ENCODE results near the gene PBX3.

Gene PBX3

DNA sequence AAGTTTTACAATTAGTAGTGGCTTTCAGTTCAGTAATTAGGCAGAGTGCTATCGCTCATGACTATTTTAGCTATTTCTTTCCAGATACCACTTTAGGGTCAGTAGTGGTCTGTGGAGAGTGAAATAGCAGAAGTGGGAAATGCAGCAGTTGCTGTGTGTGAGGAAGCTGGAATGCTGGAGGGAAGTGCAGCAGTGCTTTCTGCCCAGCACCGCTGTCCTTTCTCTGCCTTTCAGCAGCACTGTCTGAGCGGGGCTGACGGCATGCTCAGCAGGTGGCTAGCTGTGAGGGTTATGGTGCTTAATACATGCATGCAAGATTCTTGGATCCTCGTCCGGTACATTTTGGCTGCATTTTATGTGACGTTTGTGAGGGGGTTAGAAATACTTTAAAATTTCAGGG, 213.9 kb downstream of the PBX3 start:
- Histone ChIP-seq H3K9ac (ENCODE audit: low read depth, low read length) (no peak overlapping the region), H3K4me3 (ENCODE audit: low read depth, low read length) (no peak overlapping the region), H3K27me3 (ENCODE audit: control insufficient read depth, insufficient read depth, low read length) (no peaks in the 10 kb centered on the region), H3K36me3 (ENCODE audit: control insufficient read depth, insufficient read depth, low read length) (peaks cover 49% of the 10 kb centered on the region), H3K27ac (ENCODE audit: low read depth, low read length) (no peak overlapping the region), H3K4me1 (ENCODE audit: control insufficient read depth, insufficient read depth, low read length) (peaks cover 11% of the 10 kb centered on the region; the same call in 1 of the 2 replicates), H3K9me3 (ENCODE audit: control insufficient read depth, insufficient read depth, low read length) (no peaks in the 10 kb centered on the region)

DNA sequence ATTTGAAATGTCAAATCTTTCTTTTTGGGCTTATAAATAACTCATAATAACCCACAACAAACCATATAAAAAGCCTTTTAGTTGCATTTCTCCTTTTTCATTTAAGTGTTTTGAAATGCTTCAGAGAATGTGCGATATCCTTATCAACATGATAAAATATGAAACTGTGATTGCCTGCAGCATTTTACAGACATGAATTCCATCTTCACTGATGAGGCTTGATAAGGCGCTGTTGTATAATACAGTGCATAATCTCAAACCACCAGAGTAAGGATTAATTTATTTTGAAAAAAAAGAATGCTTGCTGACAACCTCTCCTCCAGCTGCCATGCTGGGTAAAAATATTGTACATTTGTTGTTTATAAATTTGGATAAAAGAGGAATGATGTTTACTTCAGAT, 216.8 kb downstream of the PBX3 start:
- H3K27ac ChIP-seq (ENCODE audit: low read depth, low read length): no peak overlapping the region
- peaks cover 66% of the 10 kb centered on the region for H3K36me3 ChIP-seq (ENCODE audit: control insufficient read depth, insufficient read depth, low read length)
- no peak overlapping the region for H3K4me3 ChIP-seq (ENCODE audit: low read depth, low read length)
- no peaks in the 10 kb centered on the region for H3K9me3 ChIP-seq (ENCODE audit: control insufficient read depth, insufficient read depth, low read length)
- H3K27me3 ChIP-seq (ENCODE audit: control insufficient read depth, insufficient read depth, low read length): no peaks in the 10 kb centered on the region
- H3K4me1 ChIP-seq (ENCODE audit: control insufficient read depth, insufficient read depth, low read length): no peaks in the 10 kb centered on the region
- H3K9ac ChIP-seq (ENCODE audit: low read depth, low read length): no peak overlapping the region

DNA sequence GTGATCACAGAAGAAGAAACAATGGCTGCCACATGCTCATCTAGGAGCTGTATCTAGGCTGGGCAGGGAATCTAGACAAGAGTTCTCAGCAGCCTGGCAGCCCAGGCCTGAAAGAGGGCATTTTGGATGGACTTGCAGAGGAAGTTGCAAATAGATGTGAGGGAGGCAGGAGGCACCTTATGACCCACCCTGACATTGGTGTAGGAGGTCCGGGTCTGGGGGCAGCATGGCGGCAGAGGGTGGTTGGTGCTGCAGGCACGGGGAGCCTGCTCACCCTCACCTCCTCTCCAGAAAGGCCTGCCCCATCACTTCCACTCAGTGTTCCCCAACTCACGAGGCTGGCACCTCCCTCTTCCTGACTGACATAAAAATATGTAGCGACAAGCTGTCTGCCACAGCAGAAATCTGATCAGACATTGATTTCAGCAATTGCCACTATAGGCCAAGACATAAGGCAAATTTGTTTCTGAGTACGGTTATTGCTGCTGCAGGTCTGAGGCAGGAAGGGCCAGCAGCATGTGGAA, 217.6 kb downstream of the PBX3 start:
- no peaks in the 10 kb centered on the region for H3K9me3 ChIP-seq (ENCODE audit: control insufficient read depth, insufficient read depth, low read length)
- no peak overlapping the region for H3K27ac ChIP-seq (ENCODE audit: low read depth, low read length)
- H3K4me3 ChIP-seq (ENCODE audit: low read depth, low read length): no peak overlapping the region
- no peaks in the 10 kb centered on the region for H3K27me3 ChIP-seq (ENCODE audit: control insufficient read depth, insufficient read depth, low read length)
- no peaks in the 10 kb centered on the region for H3K4me1 ChIP-seq (ENCODE audit: control insufficient read depth, insufficient read depth, low read length)
- H3K36me3 ChIP-seq (ENCODE audit: control insufficient read depth, insufficient read depth, low read length): peaks cover 66% of the 10 kb centered on the region
- H3K9ac ChIP-seq (ENCODE audit: low read depth, low read length): no peak overlapping the region

- Histone ChIP-seq H3K36me3 (ENCODE audit: control insufficient read depth, insufficient read depth, low read length) (peaks cover 66% of the 10 kb centered on the region), H3K27ac (ENCODE audit: low read depth, low read length) (no peak overlapping the region), H3K9me3 (ENCODE audit: control insufficient read depth, insufficient read depth, low read length) (no peaks in the 10 kb centered on the region), H3K27me3 (ENCODE audit: control insufficient read depth, insufficient read depth, low read length) (no peaks in the 10 kb centered on the region), H3K4me3 (ENCODE audit: low read depth, low read length) (no peak overlapping the region), H3K9ac (ENCODE audit: low read depth, low read length) (no peak overlapping the region), H3K4me1 (ENCODE audit: control insufficient read depth, insufficient read depth, low read length) (no peaks in the 10 kb centered on the region)
These were observed 218.3 kb downstream of the PBX3 start for GRCh38 chr9:125965477-125965876.

DNA sequence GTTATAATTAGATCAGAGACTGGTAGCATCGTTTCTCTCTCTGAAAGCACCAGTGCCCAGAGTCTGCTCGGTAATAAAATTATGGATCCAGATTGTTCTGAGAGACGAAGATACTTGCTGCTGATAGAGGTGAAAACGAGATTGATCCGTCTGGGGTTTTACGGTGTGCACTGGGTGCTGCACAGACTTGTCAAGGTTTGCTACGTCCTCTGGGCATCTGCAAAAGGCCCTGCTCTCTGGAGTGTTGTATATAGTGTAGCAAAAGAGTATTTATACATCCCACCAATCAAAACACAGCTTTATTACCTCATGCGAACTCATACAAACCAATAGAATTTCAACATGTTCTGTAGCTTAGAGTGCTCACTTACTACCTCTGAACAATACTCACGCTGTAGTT, 219.3 kb downstream of the PBX3 start:
- Histone ChIP-seq H3K9me3 (ENCODE audit: control insufficient read depth, insufficient read depth, low read length) (no peaks in the 10 kb centered on the region), H3K9ac (ENCODE audit: low read depth, low read length) (no peak overlapping the region), H3K4me3 (ENCODE audit: low read depth, low read length) (no peak overlapping the region), H3K4me1 (ENCODE audit: control insufficient read depth, insufficient read depth, low read length) (no peaks in the 10 kb centered on the region), H3K27ac (ENCODE audit: low read depth, low read length) (no peak overlapping the region), H3K27me3 (ENCODE audit: control insufficient read depth, insufficient read depth, low read length) (no peaks in the 10 kb centered on the region), H3K36me3 (ENCODE audit: control insufficient read depth, insufficient read depth, low read length) (peaks cover 58% of the 10 kb centered on the region)

GRCh38 chr9:125966959-125967711, 220.0 kb downstream of the PBX3 start:
- H3K4me3 ChIP-seq (ENCODE audit: low read depth, low read length): no peak overlapping the region
- H3K27ac ChIP-seq (ENCODE audit: low read depth, low read length): no peak overlapping the region
- no peak overlapping the region for H3K9ac ChIP-seq (ENCODE audit: low read depth, low read length)
- peaks cover 54% of the 10 kb centered on the region for H3K36me3 ChIP-seq (ENCODE audit: control insufficient read depth, insufficient read depth, low read length)
- no peaks in the 10 kb centered on the region for H3K9me3 ChIP-seq (ENCODE audit: control insufficient read depth, insufficient read depth, low read length)
- no peaks in the 10 kb centered on the region for H3K4me1 ChIP-seq (ENCODE audit: control insufficient read depth, insufficient read depth, low read length)
- H3K27me3 ChIP-seq (ENCODE audit: control insufficient read depth, insufficient read depth, low read length): no peaks in the 10 kb centered on the region

DNA sequence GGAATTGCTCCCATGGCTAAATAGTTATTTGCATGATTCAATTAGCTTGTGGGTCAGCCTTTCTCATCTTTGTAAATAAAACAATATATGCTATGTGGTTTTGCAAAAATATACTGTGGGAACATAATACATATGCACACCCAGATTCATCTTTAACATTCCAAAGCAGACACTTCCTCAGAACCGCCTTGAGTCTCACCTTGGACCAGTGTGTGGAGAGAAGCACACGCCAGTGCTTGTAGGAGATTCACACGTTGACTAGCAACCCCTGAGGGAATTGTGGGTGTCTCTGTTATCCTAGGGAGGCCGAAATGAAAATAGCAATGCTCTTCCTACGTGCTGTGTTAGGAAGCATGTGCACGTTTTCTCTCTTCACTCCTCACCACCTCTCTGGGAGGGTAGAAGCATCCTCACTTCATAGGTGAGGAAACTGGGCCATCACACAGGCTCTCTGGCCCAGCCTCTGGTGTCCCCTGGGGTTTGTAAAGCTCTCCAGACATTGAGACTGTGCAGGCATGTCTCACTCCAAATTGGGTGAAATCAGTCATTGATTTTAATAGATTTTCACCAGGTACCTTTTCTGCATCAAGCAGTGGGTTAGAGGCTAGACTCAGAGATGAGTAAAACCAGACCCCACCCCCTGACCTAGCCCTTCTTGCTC, 221.7 kb downstream of the PBX3 start:
- no peak overlapping the region for H3K9ac ChIP-seq (ENCODE audit: low read depth, low read length)
- H3K9me3 ChIP-seq (ENCODE audit: control insufficient read depth, insufficient read depth, low read length): no peaks in the 10 kb centered on the region
- H3K27ac ChIP-seq (ENCODE audit: low read depth, low read length): no peak overlapping the region
- H3K36me3 ChIP-seq (ENCODE audit: control insufficient read depth, insufficient read depth, low read length): peaks cover 37% of the 10 kb centered on the region
- H3K4me3 ChIP-seq (ENCODE audit: low read depth, low read length): no peak overlapping the region
- no peaks in the 10 kb centered on the region for H3K27me3 ChIP-seq (ENCODE audit: control insufficient read depth, insufficient read depth, low read length)
- no peaks in the 10 kb centered on the region for H3K4me1 ChIP-seq (ENCODE audit: control insufficient read depth, insufficient read depth, low read length)

DNA sequence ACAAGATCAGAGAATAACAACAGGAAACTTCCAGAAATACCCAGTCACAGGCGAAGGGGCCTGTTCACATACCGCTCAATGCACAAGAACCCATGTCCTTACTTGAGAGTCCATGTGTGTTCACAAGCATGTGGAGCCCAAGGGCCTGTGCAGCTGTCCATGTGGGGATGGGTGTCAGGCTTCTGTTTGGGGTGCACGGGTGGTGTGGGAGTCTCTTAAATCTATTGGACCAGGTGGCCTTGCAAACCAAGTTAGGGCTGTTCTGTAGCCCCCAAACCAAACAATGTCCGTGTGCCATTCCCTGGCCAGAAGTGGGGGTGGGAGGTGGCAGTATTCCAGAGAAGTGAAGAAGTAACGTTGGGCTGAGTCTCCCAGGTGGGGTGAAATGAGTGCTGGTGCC, 222.3 kb downstream of the PBX3 start:
- no peaks in the 10 kb centered on the region for H3K4me1 ChIP-seq (ENCODE audit: control insufficient read depth, insufficient read depth, low read length)
- no peak overlapping the region for H3K27ac ChIP-seq (ENCODE audit: low read depth, low read length)
- no peaks in the 10 kb centered on the region for H3K27me3 ChIP-seq (ENCODE audit: control insufficient read depth, insufficient read depth, low read length)
- H3K9me3 ChIP-seq (ENCODE audit: control insufficient read depth, insufficient read depth, low read length): no peaks in the 10 kb centered on the region
- peaks cover 33% of the 10 kb centered on the region for H3K36me3 ChIP-seq (ENCODE audit: control insufficient read depth, insufficient read depth, low read length)
- no peak overlapping the region for H3K9ac ChIP-seq (ENCODE audit: low read depth, low read length)
- no peak overlapping the region for H3K4me3 ChIP-seq (ENCODE audit: low read depth, low read length)

DNA sequence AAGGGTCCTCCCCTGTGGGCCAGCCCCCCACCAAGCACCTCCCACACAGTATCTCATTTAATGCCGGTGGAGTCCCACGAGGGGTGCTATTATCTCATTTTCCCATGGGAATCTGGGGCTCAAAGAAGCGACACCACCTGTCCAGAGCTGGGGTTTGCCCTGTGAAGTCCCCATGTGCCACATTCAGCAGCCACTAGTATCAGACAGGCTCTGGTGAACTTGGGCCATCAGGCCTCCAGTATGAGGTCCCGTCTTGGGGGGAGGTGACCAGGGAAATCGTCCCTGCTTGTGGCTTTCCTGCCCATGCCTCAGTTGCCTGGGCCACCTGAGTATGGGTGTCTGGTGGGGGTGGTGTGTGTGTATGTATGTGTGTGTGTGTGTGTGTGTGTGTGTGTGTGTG, 222.7 kb downstream of the PBX3 start:
- no peaks in the 10 kb centered on the region for H3K4me1 ChIP-seq (ENCODE audit: control insufficient read depth, insufficient read depth, low read length)
- H3K9ac ChIP-seq (ENCODE audit: low read depth, low read length): no peak overlapping the region
- peaks cover 29% of the 10 kb centered on the region for H3K36me3 ChIP-seq (ENCODE audit: control insufficient read depth, insufficient read depth, low read length)
- no peak overlapping the region for H3K27ac ChIP-seq (ENCODE audit: low read depth, low read length)
- H3K9me3 ChIP-seq (ENCODE audit: control insufficient read depth, insufficient read depth, low read length): no peaks in the 10 kb centered on the region
- H3K27me3 ChIP-seq (ENCODE audit: control insufficient read depth, insufficient read depth, low read length): no peaks in the 10 kb centered on the region
- no peak overlapping the region for H3K4me3 ChIP-seq (ENCODE audit: low read depth, low read length)

DNA sequence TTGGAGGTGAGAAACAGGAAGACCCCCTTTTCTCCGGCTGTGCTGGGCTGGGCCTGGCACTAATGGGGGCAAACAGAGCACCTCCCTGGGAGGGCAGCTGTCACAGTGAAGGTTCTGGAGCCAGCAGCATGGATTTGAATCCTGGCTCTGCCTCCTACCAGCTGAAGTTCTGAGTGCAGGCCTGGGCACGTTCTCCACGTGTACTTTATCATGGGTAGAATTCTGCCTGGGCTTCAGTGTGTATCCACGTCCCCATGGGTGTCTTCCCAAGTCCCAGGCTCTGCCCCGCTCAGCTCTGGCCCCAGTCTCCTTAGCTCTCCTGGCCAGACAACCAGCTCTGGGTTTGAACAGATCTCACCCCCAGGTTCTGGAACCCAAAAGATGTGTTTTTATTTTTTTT, 223.2 kb downstream of the PBX3 start:
- H3K27me3 ChIP-seq (ENCODE audit: control insufficient read depth, insufficient read depth, low read length): no peaks in the 10 kb centered on the region
- H3K36me3 ChIP-seq (ENCODE audit: control insufficient read depth, insufficient read depth, low read length): peaks cover 24% of the 10 kb centered on the region
- H3K4me3 ChIP-seq (ENCODE audit: low read depth, low read length): no peak overlapping the region
- no peak overlapping the region for H3K9ac ChIP-seq (ENCODE audit: low read depth, low read length)
- no peaks in the 10 kb centered on the region for H3K9me3 ChIP-seq (ENCODE audit: control insufficient read depth, insufficient read depth, low read length)
- no peaks in the 10 kb centered on the region for H3K4me1 ChIP-seq (ENCODE audit: control insufficient read depth, insufficient read depth, low read length)
- no peak overlapping the region for H3K27ac ChIP-seq (ENCODE audit: low read depth, low read length)

DNA sequence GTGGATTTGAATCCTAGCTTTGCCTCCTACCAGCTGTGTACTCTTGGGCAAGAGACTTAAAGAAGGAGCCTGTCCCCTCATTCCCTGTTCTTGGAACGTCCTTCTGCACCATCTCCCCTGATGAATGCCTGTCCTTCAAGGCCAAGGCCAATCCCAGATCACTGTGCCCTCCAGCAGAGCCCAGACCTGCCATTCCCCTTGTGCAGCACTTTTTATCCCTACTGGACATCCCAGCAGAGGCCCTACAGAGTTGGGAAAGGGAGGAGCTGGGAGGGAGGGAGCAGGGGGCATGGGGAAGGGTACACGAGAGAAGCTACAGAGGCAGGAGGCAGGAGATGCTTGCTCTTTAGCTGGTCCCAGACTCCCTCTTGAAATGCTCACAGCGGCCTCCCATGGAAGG, 223.9 kb downstream of the PBX3 start:
- Histone ChIP-seq H3K27me3 (ENCODE audit: control insufficient read depth, insufficient read depth, low read length) (no peaks in the 10 kb centered on the region), H3K36me3 (ENCODE audit: control insufficient read depth, insufficient read depth, low read length) (peaks cover 17% of the 10 kb centered on the region), H3K4me3 (ENCODE audit: low read depth, low read length) (no peak overlapping the region), H3K27ac (ENCODE audit: low read depth, low read length) (no peak overlapping the region), H3K9me3 (ENCODE audit: control insufficient read depth, insufficient read depth, low read length) (no peaks in the 10 kb centered on the region), H3K9ac (ENCODE audit: low read depth, low read length) (no peak overlapping the region), H3K4me1 (ENCODE audit: control insufficient read depth, insufficient read depth, low read length) (no peaks in the 10 kb centered on the region)
